ENCODE data around the gene IQCN. TPM values are rescaled to one million over a fixed set of nuclear protein-coding genes. Genes with fewer than 3 reads are reported as not detected.

The IQCN gene
- total and polyA plus RNA-seq, 7 donors = 1.2 to 5.8 (median 3.4) TPM

- intact Hi-C loops (cut with DNase I) = loop anchor here (1.0 to 5.0 kb wide), 2 partner anchors 8 to 37 kb away; no protein-coding TSS in a partner anchor
- no peaks in the 10 kb centered on the region for H3K27me3 ChIP-seq
- no peaks in the 10 kb centered on the region for H3K36me3 ChIP-seq
- H3K4me1 ChIP-seq = peaks cover 0 to 38% (median 34%) of the 10 kb centered on the region in 4 donors
- peak overlapping the region; percentile 96 to 100 (median 98) for H3K27ac ChIP-seq
- WGBS, 2 donors = 27 to 28% methylated on average over 14 of the region's 14 CpGs
- TF ChIP-seq EP300 (IDR thresholded peaks at IDR 0.05) (no peak), CTCF (IDR thresholded peaks at IDR 0.05) (no peak), POLR2AphosphoS5 (IDR thresholded peaks at IDR 0.05) (no peak), POLR2A (IDR thresholded peaks at IDR 0.05) (no peak)
- H3K4me3 ChIP-seq = no peak overlapping the region
- DNase-seq = no peak
- H3K9me3 ChIP-seq = no peaks in the 10 kb centered on the region
Observed at GRCh38 chr19:18290302-18291018, 16.2 kb upstream of the IQCN start.

- no peak for DNase-seq
- TF ChIP-seq POLR2AphosphoS5 (IDR thresholded peaks at IDR 0.05) (no peak), EP300 (IDR thresholded peaks at IDR 0.05) (no peak), POLR2A (IDR thresholded peaks at IDR 0.05) (no peak), CTCF (IDR thresholded peaks at IDR 0.05) (no peak)
- peaks cover 0 to 38% (median 34%) of the 10 kb centered on the region in 4 donors for H3K4me1 ChIP-seq
- H3K27me3 ChIP-seq = no peaks in the 10 kb centered on the region
- H3K4me3 ChIP-seq = no peak overlapping the region
- H3K36me3 ChIP-seq = no peaks in the 10 kb centered on the region
- 53 to 68% methylated on average over 12 of the region's 12 CpGs for WGBS, 2 donors
- H3K9me3 ChIP-seq = no peaks in the 10 kb centered on the region
- intact Hi-C loops (cut with DNase I) = loop anchor here (1.0 to 5.0 kb wide), 2 partner anchors 7 to 38 kb away; no protein-coding TSS in a partner anchor
- H3K27ac ChIP-seq = peak overlapping the region; percentile 96 to 100 (median 98)
Observed at GRCh38 chr19:18289471-18290301, 15.4 kb upstream of the IQCN start.

- no peak for DNase-seq
Observed at GRCh38 chr19:18287836-18288772, 13.9 kb upstream of the IQCN start.

More at GRCh38 chr19:18287836-18288772, 13.9 kb upstream of the IQCN start:
- Histone ChIP-seq H3K27me3 (no peaks in the 10 kb centered on the region), H3K36me3 (no peaks in the 10 kb centered on the region), H3K27ac (peak overlapping the region; percentile 45 to 99 (median 64)), H3K9me3 (no peaks in the 10 kb centered on the region), H3K4me3 (no peak overlapping the region), H3K4me1 (peaks cover 0 to 36% (median 27%) of the 10 kb centered on the region in 4 donors)
- TF ChIP-seq CTCF (IDR thresholded peaks at IDR 0.05) = no peak
- no peak for TF ChIP-seq EP300 (IDR thresholded peaks at IDR 0.05)
- no peak for TF ChIP-seq POLR2A (IDR thresholded peaks at IDR 0.05)
- no peak for TF ChIP-seq POLR2AphosphoS5 (IDR thresholded peaks at IDR 0.05)
- intact Hi-C loops (cut with DNase I) = no loop called here
- WGBS, 2 donors = 68 to 78% methylated on average over 26 of the region's 26 CpGs

Data from sigmoid colon (tissue), 7 donors.